NCI-H1694 (cell line): ENCODE results near the gene GLUD1.
"Not testable (repeated sequence)": the region's sequence is repeated elsewhere in the genome, so short reads cannot be mapped to it uniquely, and the experiment has no call there.

Experiments used
- DNase-seq: peaks from one replicate; lab custom pipeline; 2025; lab: John Stamatoyannopoulos, UW

GLUD1 gene

GRCh38 chr10:87094373-87095235 is at the start of gene GLUD1, which contains the start of gene SHLD2:
GLUD1 (minus strand) TSS chr10:87094843; CDS start chr10:87094769, 74 bp downstream.
SHLD2 (plus strand) TSS chr10:87095206; CDS start chr10:87151355, 56,149 bp downstream.
- peak; percentile 60 for DNase-seq

DNA sequence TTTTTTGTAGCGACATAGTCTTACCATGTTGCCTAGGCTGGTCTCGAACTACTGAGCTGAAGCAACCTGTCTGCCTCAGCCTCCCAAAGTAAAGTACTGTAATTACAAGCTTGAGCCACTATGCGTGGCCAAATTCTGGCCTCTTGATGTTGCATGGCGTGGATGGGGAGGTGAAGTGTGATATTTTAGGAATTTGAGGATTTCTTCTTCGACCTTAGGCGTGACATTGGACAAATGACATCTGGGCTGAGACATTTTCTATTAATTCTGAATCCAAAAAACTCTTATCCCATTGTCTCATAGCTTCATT is 48.4 kb upstream of the GLUD1 start:
- not testable (repeated sequence) for DNase-seq

- DNase-seq, result not testable (repeated sequence)
Observed at GRCh38 chr10:87142230-87143108, 47.8 kb upstream of the GLUD1 start.

GRCh38 chr10:87137478-87137877 is 42.8 kb upstream of the GLUD1 start:
- not testable (repeated sequence) for DNase-seq

GRCh38 chr10:87134440-87134839 is 39.8 kb upstream of the GLUD1 start:
- DNase-seq, result not testable (repeated sequence)

DNA sequence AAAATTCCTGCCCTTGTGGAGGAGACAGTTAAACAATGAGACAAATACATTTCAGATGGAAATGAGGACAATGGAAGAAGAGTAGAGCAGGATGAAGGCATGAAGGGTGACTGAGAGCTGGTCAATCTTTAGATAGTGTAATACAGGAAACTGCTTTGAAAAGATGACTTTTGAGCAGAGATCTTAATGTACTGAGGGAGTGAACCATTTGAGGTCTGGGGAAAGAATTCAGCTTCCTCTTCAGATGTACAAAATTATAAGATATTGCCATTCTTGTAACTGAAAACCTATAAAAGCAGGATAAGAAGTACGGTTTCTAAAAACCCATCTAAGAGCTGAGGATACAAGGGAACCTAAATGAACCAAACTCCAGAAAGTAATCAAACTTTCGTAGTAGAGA is 39.3 kb upstream of the GLUD1 start:
- not testable (repeated sequence) for DNase-seq

DNA sequence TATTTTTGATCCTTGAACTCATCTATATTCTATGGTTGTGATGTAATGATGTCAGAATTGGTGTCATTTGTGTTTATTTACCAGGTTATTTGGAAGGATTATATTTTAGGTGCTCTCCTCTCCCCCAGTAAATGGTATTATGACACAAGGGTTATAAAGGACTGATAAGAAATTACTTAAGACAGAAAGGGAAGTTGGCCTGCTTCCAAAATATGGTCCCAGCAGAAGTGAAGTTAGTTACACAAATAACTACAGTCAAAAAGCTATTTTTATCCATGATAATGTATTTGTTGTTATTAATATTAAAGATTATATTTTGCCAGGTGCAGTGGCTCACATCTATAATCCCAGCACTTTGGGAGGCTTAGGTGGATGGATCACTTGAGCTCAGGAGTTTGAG is 37.5 kb upstream of the GLUD1 start:
- not testable (repeated sequence) for DNase-seq

DNA sequence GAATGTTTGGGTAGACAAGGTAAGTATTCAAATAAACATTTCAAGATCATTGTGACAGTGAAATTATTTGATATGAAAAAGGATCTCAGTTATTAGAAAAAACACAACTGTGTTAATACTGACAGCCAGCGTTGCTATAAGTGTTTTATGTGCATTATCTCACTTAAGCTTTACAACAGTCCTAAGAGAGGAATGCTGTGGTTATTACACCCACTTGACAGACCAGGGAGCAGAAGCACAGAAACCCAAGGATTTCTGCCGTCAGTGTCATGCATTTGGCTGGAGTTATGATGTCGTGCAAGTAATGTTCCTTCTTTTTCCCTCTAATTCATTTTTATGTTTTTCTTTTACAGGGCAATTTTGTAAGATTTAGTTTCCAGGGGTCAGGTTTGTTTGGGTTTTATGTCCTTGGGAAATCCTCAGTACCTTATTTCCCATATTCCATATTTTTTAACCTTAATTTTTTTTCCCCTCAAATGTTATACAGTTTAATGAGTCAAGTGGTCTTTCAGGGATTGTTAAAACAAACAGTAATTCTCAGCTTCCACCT is 33.0 kb upstream of the GLUD1 start:
- DNase-seq, result not testable (repeated sequence)

- not testable (repeated sequence) for DNase-seq
Observed at GRCh38 chr10:87127048-87127447, 32.4 kb upstream of the GLUD1 start.

DNA sequence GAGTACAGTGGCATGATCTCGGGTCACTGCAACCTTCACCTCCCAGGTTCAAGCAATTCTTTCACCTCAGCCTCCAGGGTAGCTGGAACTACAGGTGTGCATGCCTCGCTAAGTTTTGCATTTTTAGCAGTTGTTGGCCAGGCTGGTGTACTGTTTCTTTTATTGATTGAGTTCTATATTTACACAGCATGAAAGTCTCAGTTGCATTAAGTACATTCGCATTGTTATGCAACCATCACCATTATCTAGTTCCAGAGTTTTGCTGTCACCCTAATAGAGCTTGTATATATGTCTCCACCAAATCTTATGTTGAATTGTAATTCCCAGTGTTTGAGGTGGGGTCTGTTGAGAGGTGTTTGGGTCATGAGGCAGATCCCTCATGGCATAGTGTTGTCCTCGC is 28.7 kb upstream of the GLUD1 start:
- DNase-seq, result not testable (repeated sequence)

DNA sequence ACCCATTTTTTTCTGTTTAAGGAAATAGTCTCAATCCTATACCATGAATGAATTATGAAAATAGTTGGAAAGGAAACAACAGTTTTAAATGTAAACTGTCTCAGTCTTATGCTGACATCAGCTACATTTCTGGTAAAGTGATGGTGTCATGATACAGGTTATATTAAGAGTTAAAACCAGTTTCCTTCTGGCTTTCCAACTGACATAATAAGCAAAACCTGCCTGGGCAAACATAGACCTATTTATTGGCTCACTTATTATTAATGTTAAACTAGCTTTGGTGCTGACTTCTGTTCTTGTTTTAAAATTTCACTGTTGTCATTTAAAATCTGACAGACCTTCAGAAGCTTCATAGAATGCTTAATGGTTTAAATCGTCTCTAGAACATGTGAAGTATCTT is 24.4 kb upstream of the GLUD1 start:
- DNase-seq, result not testable (repeated sequence)

DNA sequence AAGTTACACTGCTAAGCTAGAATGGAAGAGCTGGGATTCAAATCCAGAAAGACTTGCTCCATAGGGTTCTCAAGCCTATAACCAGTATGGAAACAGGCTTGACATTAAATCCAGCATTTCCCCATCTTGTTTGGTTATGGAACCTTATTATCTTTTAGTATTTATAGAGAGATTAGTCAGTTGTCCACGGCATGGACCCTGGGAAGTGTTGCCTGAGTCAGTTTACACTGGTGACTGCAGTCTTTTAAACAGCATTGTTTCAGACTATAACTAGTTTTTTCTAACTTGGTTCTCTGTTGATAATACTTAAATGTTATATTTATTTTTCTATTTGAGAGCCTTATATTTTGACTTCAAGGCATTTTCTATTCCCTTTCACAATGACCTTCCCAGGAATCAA is 23.5 kb upstream of the GLUD1 start:
- not testable (repeated sequence) for DNase-seq

DNA sequence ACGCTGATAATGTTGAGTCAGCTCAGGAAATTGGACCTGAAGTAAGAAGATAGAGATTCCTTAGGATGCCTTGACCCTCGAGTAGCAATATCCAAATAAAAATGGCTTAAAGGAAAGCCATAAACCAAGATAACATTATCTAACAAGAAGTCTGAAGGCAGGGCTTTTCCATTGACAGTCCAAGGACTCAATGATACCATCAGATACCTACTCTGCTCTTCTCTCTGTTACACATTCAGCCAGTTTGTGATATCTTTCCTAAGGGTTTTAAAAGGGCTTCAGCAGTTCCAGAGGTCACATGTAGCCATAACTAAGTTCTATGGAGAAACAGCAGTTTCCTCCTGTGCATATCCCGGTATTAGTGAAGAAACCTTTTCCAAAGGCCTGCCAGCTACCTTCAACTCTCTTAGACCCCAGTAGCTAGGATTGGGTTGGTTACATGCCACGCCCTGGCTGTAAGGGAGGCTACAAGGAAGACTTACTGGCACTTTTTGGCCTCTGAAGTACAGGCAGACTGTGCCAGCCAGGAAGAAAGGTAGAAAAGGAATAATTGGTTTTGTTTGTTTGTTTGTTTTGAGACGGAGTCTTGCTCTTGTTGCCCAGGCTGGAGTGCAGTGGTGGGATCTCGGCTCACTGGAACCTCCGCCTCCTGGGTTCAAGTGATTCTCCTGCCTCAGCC is 10.9 kb upstream of the GLUD1 start:
- no peak for DNase-seq

DNA sequence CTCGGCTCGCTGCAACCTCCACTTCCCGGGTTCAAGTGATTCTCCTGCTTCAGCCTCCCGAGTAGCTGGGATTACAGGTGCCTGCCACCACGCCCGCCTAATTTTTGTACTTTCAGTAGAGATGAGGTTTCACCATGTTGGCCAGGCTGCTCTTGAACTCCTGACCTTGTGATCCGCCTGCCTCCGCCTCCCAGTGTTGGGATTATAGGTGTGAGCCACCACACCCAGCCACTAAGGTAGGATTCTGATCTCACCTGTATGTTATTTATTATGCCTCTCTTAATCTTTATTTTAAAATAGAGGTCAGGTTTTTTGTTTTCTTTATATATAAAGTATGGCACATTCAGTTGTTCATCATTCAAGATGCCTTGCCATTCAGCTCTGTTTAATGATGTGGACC is 10.1 kb upstream of the GLUD1 start:
- DNase-seq, result not testable (repeated sequence)

DNA sequence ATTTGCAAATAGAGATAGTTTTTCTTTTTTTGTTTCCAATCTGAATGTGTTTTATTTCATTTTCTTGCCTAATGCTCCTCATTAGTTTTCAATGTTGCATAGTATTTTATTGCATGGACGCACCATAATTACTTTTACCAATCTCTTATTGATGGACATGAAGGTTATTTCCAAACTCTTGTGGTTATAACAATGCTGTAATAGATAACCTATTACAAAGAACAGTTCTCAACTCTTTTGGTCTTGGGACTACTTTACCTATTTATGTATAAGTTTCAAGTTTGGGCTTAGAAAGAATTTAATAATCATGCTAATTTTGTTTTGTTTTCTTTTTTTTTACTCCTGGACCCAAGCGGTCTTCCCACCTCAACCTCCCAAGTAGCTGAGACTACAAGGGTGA is 7.4 kb upstream of the GLUD1 start:
- no peak for DNase-seq

DNA sequence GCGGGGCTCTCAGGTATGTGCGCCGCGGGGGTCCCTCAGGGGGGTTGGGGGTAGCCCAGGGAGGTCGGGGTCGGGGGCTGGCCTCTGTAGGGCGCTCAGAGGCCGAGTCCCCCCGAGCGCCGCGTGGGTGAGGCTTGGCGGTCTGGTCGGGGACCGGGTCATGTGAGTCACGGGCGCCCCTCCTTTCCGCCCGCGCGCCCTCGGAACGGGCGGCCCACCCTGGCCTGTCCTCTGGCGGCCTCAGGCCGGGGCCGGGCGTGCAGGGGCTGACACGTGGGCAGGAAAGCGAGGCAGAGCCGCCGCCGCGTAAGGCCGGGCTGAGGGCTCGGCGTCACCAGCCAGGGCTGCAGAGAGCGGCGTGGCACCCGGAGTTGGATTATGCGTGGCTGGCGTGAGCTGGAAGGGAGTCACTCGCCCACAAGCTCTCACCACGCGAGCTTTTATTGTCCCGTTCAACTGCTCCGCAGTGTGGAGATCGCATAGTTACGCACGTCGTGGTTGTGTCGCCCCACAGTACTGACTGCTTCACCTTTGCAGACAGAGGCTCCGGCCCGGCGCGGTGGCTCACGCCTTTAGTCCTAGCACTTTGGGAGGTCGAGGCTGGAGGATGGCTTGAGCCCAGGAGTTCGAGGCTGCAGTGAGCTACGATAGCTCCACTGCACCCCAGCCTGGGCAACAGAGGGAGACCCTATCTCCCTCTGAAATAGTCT is 748 bp upstream of the GLUD1 start:
- no peak for DNase-seq

GRCh38 chr10:87093632-87094372 is 841 bp downstream of the GLUD1 start:
- DNase-seq, result no peak

DNA sequence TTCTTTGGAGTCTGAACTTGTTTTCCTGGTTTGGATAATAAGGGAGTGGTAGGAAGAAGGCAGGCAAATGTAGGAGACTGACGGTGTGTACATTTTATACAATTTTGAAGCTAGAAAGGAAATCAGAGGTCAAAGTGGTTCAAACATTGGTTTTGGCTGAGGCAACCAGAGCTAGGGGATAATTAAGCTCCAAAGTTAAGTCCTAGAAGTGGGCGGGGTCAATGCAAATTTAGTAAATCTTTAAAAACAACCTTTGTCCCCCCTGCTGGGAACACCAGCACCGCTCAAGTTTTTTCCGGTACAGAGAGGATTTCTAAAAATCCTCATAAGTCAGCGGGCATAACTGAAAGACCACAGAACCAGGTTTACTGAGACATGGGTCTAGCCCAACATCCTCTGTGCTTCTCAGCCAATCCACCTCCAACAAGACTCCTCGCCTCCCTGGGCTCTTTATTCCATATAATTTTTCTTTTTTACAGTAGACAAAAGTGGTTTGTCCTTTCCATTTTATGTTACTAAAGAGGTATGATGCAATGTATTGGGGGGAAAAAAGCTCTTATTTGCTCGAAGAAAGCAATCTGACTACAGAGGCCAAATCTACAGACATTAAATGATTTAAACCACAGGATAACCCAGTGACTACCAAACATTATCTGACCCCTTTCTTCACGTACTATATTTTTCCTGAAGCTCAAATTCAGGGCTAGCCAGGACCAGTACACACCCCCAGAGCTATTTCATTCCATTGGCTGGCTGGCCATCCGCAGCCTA is 1.6 kb downstream of the GLUD1 start:
- DNase-seq, result no peak

DNA sequence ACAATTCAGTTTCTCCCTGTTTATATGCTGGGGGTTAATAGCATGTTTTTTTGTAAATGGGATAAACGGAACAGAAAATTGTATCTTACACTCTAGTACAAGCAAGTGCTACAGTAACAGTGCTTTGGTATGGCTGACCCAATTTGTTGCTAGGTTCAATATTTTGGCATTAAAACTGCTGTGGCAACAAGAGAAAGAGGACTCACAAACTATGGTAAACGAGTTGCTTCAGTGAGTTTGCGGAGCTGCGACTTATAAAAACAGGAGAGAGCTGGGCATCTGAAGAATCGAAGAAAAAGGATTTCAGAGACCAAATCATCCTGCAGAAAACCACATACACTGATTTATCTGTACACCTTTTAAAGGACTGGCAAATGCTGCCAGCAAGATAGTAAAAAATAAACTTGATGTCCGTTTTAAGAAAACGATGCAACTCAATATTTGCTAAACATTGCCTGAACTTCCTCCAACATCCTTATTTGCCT is 2.2 kb downstream of the GLUD1 start:
- no peak for DNase-seq

- DNase-seq, result no peak
Observed at GRCh38 chr10:87090779-87091178, 3.9 kb downstream of the GLUD1 start.
